AG10803 (cell line): ENCODE data around the gene FGFR3.

Experiments
- DNase-seq: peaks from one replicate; pipeline ENCODE4 v3.0.0; 2010; ENCODE audit warnings: low read depth
- H3K4me3 ChIP-seq: 2 replicates; pipeline ENCODE4 v1.5.1; 2011; ENCODE audit warnings: mild to moderate bottlenecking, low read length, control low read depth
- TF ChIP-seq, protein P1 (sequence below): conservative IDR thresholded peaks from 2 replicates; pipeline ENCODE4 v1.5.1; 2011; ENCODE audit warnings: mild to moderate bottlenecking, low read length, control low read depth, inconsistent platforms

The FGFR3 gene

DNA sequence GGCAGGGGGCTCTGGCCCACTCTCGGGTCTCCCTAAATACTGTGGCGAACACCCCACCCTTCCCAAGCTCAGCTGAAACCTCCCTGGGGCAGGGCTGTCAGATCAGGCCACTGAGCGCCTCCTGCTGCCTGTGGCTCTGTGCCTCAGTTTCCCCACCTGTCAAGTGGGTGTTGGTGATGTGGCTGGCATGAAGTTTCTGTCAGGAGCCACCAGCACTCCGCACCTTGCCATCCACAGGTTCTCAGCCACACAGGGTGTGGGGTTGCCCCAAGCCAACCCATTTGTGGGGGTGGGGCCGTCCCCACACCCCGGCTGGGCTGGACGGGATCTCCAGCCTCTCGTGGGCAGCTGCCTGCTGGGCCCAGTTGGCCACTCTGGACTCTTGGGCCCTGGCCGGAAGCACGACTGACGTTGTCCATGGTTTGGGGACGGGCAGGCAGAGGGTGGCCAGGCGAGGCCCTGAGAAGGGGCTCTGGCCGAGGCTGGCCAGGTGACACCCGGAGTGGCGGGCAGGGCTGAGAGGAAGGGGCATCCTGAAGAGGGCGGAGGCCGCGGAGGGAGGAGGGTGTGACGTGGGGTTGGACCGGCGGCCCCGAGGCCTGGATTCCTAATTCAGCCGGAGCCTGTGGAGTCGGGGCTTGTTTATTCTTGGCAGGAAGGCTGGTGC, 5.5 kb upstream of the FGFR3 start:
- DNase-seq: no peak
- no peak overlapping the region for H3K4me3 ChIP-seq
- TF ChIP-seq, protein P1, sequence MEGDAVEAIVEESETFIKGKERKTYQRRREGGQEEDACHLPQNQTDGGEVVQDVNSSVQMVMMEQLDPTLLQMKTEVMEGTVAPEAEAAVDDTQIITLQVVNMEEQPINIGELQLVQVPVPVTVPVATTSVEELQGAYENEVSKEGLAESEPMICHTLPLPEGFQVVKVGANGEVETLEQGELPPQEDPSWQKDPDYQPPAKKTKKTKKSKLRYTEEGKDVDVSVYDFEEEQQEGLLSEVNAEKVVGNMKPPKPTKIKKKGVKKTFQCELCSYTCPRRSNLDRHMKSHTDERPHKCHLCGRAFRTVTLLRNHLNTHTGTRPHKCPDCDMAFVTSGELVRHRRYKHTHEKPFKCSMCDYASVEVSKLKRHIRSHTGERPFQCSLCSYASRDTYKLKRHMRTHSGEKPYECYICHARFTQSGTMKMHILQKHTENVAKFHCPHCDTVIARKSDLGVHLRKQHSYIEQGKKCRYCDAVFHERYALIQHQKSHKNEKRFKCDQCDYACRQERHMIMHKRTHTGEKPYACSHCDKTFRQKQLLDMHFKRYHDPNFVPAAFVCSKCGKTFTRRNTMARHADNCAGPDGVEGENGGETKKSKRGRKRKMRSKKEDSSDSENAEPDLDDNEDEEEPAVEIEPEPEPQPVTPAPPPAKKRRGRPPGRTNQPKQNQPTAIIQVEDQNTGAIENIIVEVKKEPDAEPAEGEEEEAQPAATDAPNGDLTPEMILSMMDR: no peak

DNA sequence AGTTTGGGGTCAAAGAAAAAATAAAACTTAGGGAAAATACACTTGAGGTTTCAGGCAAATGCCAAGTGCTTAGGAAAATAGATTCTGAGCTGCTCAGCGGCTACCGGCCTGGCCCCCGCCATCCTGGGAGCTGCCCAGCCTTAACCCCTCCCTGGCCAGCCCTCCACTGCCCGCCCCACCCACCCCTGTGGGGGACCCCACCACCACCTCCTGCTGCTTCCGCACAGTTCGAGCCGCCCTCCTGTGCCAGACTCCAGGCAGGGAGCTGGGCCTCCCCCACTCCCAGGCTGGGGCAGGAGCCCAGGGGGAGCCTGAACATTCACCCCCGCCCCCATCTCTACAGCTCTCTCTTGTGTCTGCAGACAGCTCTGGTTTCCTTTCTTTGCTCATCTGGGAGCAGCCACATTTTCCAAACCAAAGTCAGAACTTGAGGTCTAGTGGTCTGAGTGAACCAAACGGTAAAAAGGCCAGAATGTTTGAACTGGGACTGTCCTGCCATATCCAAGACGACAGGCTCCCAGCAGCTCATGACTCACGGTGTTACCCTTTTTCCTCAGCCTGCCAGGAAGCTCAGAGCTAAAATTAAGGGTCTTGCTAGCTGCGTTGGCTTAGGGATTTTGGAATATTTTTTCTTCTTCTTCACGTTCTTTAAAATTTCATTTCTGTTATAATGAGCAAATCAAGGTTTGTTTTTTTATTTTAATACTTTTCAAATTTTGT, 4.7 kb upstream of the FGFR3 start:
- H3K4me3 ChIP-seq: no peak overlapping the region
- no peak for DNase-seq
- TF ChIP-seq, protein P1: no peak

DNA sequence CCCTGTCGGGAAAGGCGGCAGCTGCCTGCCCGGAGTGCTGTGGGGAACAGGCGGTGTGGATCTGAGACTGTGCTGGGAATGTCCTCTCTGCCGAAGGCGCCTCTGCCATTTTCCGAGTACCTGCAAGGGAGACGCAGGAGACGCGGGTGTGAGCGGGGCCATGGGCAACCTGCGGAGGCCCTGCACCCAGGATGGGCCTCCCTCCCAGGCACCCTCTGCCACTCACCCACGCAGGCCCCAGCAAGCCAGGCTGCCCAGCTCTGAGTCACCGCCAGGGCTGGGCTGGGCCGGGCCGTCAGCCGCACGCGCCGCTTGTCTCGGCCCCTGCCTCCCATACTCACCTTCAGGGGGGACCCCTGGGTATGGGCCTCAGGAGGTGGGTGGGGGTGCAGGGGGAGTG, 3.5 kb upstream of the FGFR3 start:
- no peak overlapping the region for H3K4me3 ChIP-seq
- no peak for DNase-seq
- TF ChIP-seq, protein P1: no peak

DNA sequence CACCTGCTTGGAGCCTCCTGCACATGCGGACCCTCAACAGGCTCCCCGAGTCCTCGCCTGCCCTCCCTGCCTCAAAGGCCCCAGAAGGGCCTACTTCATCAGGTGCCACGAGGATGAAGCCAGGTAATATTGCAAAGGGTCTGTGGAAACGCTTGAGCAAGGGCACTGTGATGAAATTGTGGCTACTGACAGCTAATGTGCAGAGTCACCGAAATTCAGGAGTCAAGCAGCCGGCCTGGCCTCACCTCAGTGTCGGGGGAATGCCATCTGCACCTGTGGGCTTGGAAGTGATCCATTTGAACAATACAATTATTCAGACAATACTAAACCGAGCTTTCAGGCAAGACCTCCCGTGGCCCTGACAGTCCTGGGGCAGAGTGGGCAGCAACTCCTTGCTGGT, 3.1 kb upstream of the FGFR3 start:
- no peak for DNase-seq

DNA sequence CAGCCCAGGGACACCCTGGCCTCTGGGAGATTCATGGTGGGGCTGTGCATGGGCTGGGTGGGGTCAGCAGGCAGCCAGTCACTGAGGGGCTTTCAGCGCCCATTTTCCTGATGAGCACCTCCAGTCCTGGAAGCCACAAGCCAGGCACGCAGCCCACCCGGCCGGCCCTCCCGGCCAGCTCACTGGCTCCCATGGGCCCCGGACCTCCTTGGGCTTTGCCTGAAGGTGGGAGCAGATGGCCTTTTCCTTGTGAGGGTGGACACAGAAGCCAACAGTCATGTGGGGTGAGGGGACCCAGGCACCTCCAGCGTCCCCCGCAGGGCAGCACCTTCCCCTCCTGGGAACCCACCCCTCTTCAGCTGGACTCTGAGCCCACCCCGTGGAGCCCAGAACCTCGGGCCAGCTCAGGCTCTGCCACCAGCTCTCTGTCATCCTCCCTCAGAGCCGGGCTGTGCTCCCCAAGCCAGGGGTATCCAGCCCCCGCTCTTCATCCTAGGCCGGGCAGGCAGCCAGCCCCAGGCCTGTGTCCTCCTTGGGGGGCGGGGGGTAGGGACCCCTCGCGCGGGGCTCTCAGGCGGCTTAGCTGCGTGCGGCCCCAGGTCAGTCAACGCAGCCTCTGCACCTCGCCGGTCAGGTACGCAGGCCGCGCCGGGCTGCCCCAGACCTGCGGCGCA, 798 bp upstream of the FGFR3 start:
- H3K4me3 ChIP-seq: no peak overlapping the region
- TF ChIP-seq, protein P1: no peak

More for the DNA sequence above, 3.1 kb upstream of the FGFR3 start:
- TF ChIP-seq, protein P1: no peak
- H3K4me3 ChIP-seq: no peak overlapping the region

DNA sequence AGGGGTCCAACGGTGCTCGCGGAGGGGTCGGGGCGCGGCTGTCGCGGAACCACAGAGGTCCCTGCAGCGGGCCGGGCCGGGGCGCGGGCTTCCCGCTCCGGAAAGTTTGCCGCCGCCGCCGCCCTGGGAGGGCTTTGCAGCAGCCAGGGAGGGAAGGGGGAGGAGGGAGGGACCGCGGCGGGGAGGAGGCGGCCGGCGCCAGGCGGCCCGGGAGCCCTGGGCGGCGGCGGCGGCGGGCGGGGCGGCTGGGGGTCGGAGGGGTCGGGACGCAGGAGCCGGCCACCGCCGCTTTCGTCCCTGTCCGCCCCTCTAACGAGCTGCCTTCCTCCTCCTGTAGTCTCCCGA, 375 bp downstream of the FGFR3 start:
- TF ChIP-seq, protein P1: no peak
- no peak for DNase-seq
- no peak overlapping the region; the same call in 1 of the 2 replicates for H3K4me3 ChIP-seq

More for the DNA sequence above, 798 bp upstream of the FGFR3 start:
- no peak for DNase-seq
